ENCODE data around the gene KCNK3.

DNA sequence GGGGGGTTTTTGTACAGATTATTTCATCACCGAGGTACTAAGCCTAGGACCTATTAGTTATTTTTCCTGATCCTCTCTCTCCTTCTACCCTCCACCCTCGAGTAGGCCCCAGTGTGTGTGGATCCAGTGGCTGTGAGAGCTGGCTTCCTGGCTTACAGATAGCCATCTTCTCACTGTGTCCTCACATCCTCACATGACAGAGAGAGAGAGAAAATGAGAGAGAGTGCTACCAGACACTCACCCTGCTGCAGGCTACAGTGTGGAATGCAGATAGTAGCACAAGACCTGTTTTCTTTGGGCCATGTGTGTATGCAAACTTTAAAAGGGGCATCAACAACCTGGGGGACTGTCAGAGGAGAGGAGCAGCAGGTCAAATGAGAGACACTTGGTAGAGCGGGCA lies 9.5 kb downstream of the KCNK3 start:
- no peak for TF ChIP-seq EZH2 (IDR thresholded peaks at IDR 0.05; ENCODE audit: low read length)
- TF ChIP-seq, protein P1, sequence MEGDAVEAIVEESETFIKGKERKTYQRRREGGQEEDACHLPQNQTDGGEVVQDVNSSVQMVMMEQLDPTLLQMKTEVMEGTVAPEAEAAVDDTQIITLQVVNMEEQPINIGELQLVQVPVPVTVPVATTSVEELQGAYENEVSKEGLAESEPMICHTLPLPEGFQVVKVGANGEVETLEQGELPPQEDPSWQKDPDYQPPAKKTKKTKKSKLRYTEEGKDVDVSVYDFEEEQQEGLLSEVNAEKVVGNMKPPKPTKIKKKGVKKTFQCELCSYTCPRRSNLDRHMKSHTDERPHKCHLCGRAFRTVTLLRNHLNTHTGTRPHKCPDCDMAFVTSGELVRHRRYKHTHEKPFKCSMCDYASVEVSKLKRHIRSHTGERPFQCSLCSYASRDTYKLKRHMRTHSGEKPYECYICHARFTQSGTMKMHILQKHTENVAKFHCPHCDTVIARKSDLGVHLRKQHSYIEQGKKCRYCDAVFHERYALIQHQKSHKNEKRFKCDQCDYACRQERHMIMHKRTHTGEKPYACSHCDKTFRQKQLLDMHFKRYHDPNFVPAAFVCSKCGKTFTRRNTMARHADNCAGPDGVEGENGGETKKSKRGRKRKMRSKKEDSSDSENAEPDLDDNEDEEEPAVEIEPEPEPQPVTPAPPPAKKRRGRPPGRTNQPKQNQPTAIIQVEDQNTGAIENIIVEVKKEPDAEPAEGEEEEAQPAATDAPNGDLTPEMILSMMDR (optimal IDR thresholded peaks at IDR 0.05 in 1 of 3, IDR thresholded peaks at IDR 0.05 in 1 of 3, conservative IDR thresholded peaks at IDR 0.05 in 1 of 3; ENCODE audit: extremely low read depth in 1 of 3, insufficient read depth in 2 of 3, low read length in 3 of 3), result no peak
